ENCODE data around the gene FAM241B.

- TF ChIP-seq CTCF (IDR thresholded peaks at IDR 0.05 in 8 of 11, conservative IDR thresholded peaks at IDR 0.05 in 3 of 11) (no peak), POLR2A (IDR thresholded peaks at IDR 0.05) (no peak), POLR2AphosphoS5 (IDR thresholded peaks at IDR 0.05) (no peak)
Observed at GRCh38 chr10:69646185-69647060, 16.4 kb downstream of the FAM241B start.

All from spleen (tissue), 7 donors.